Karpas-422 (cell line): Measurements from ENCODE around the gene POU5F2. TPM values are rescaled to one million over a fixed set of nuclear protein-coding genes. Genes with fewer than 3 reads are reported as not detected.

Source experiments
- DNase-seq: peaks from one replicate; pipeline ENCODE4 v3.0.0-alpha.2; 2015
- H2AFZ ChIP-seq: fragments of 200-600 bp; sonication (generic); 2 replicates; pipeline ENCODE4 v1.6.1; 2014; ENCODE audit warnings: antibody characterized with exemption, low read length, mixed read lengths
- H3K27ac ChIP-seq: fragments of 200-600 bp; sonication (generic); 2 replicates; pipeline ENCODE4 v1.5.1; 2014; ENCODE audit warnings: mild to moderate bottlenecking, low read length, moderate library complexity
- H3K27me3 ChIP-seq: fragments of 200-600 bp; sonication (generic); 2 replicates; pipeline ENCODE4 v1.6.1; 2014; ENCODE audit warnings: low read length, mixed read lengths
- H3K36me3 ChIP-seq: fragments of 200-600 bp; sonication (generic); 2 replicates; pipeline ENCODE4 v1.6.1; 2014; ENCODE audit warnings: low read length, mixed read lengths; ENCODE audit not compliant: insufficient read depth
- H3K4me1 ChIP-seq: fragments of 200-600 bp; sonication (generic); 2 replicates; pipeline ENCODE4 v1.6.1; 2014; ENCODE audit warnings: mild to moderate bottlenecking, low read length, mixed read lengths
- H3K4me2 ChIP-seq: fragments of 200-600 bp; sonication (generic); 2 replicates; pipeline ENCODE4 v1.6.1; 2014; ENCODE audit warnings: low read length, low read depth, mild to moderate bottlenecking; ENCODE audit not compliant: poor library complexity, severe bottlenecking
- H3K4me3 ChIP-seq: fragments of 200-600 bp; sonication (generic); 2 replicates; pipeline ENCODE4 v1.5.1; 2014; ENCODE audit warnings: mild to moderate bottlenecking, antibody characterized with exemption, low read length, mixed read lengths
- H3K79me2 ChIP-seq: fragments of 200-600 bp; sonication (generic); 2 replicates; pipeline ENCODE4 v1.6.1; 2014; ENCODE audit warnings: mild to moderate bottlenecking, low read length, mixed read lengths
- H3K9ac ChIP-seq: fragments of 200-600 bp; sonication (generic); 2 replicates; pipeline ENCODE4 v1.6.0; 2014; ENCODE audit warnings: low read length
- H3K9me2 ChIP-seq: fragments of 200-600 bp; sonication (generic), shearing (Covaris generic); replicated peaks from 2 replicates; pipeline ENCODE4 v1.6.0; 2014; ENCODE audit warnings: mild to moderate bottlenecking, low read length, moderate library complexity; ENCODE audit not compliant: insufficient read depth
- H3K9me3 ChIP-seq: fragments of 300-700, 200-600 bp; sonication (generic); 2 replicates; pipeline ENCODE4 v1.6.1; 2014; ENCODE audit warnings: low read length, mixed read lengths
- H4K20me1 ChIP-seq: fragments of 200-600 bp; sonication (generic); 2 replicates; pipeline ENCODE4 v1.6.1; 2014; ENCODE audit warnings: mild to moderate bottlenecking, antibody characterized with exemption, low read length, low read depth; ENCODE audit not compliant: insufficient read depth
- total RNA-seq: library from RNA; depleted of rRNA; stranded (reverse); fragments of >200 nt; shearing (Covaris generic); gene quantifications from 2 replicates; pipeline ENCODE4 v1.2.3, GENCODE V29; 2014; ENCODE audit warnings: low replicate concordance; rRNA removed

POU5F2 gene, protein sequence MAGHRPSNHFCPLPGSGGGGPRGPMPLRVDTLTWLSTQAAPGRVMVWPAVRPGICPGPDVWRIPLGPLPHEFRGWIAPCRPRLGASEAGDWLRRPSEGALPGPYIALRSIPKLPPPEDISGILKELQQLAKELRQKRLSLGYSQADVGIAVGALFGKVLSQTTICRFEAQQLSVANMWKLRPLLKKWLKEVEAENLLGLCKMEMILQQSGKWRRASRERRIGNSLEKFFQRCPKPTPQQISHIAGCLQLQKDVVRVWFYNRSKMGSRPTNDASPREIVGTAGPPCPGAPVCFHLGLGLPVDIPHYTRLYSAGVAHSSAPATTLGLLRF
- 0.94 and 3.3 TPM in 2 replicates for total RNA-seq

DNA sequence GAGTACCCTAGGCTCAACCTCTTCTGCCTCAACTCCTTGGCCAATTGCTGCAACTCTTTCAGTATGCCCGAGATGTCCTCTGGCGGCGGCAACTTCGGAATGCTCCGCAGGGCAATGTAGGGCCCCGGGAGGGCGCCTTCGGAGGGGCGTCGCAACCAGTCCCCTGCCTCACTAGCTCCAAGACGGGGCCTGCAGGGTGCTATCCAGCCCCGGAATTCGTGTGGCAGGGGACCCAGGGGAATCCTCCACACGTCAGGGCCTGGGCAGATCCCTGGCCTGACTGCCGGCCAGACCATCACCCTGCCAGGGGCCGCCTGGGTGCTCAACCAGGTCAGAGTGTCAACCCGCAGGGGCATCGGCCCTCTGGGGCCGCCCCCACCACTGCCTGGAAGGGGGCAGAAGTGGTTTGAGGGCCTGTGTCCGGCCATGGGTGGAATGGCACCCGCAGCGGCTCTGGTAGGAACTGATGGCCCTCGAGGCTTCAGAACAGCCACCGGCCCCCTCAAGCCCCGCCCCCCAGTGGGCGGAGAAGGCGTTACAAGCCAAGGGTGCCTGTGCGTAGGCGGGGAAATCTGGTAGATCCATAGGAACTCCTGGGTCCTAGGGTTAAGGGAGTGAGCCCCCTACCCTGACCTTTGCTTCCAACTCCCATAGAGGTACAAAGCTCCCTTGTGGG is at the start of gene POU5F2:
Gene POU5F2 (minus strand): TSS at position 465 of the 676 bp plus-strand sequence. CDS start 37 bp downstream, at position 428.
- Histone ChIP-seq H3K4me1 (no peaks in the 10 kb centered on the region), H3K79me2 (no peaks in the 10 kb centered on the region), H3K27ac (no peak within 1 kb of the TSS), H3K9ac (no peak within 1 kb of the TSS), H3K4me2 (no peak within 1 kb of the TSS), H3K27me3 (no peaks in the 10 kb centered on the region), H3K4me3 (no peak within 1 kb of the TSS), H3K36me3 (no peaks in the 10 kb centered on the region), H4K20me1 (no peaks in the 10 kb centered on the region), H3K9me3 (0 out of 2 replicates have a peak, but pooled peaks cover 3% of the 10 kb centered on the region), H2AFZ (no peak within 1 kb of the TSS), H3K9me2 (no peaks in the 10 kb centered on the region)
- no peak for DNase-seq

DNA sequence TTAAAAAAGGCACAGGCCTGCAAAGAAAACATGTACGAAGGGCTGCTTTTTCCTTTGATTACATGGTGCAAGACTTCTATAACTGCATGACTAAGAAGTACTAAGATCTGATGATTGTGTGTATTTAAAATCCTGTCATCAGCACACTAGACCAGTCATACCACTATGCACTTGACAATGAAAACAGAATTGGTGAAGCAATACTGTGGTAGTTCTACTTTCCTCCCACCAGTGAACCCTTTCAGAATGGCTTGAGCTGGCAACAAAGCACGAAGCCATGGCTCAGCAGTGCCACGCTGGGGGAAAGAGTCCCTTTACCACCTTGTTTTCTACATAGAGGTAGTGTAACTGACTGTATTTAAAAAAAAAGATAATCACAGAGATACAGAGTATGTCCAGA is 49.0 kb upstream of the POU5F2 start:
- H3K9ac ChIP-seq, result no peak overlapping the region
- H3K36me3 ChIP-seq, result no peaks in the 10 kb centered on the region
- no peak overlapping the region for H3K4me3 ChIP-seq
- no peak overlapping the region for H2AFZ ChIP-seq
- H3K9me3 ChIP-seq, result no peaks in the 10 kb centered on the region
- DNase-seq, result no peak
- H3K27me3 ChIP-seq, result no peaks in the 10 kb centered on the region
- no peaks in the 10 kb centered on the region for H4K20me1 ChIP-seq
- H3K4me1 ChIP-seq, result no peaks in the 10 kb centered on the region; the same call in 1 of the 2 replicates
- H3K9me2 ChIP-seq, result no peaks in the 10 kb centered on the region
- no peak overlapping the region for H3K27ac ChIP-seq
- H3K79me2 ChIP-seq, result no peaks in the 10 kb centered on the region
- H3K4me2 ChIP-seq, result no peak overlapping the region

DNA sequence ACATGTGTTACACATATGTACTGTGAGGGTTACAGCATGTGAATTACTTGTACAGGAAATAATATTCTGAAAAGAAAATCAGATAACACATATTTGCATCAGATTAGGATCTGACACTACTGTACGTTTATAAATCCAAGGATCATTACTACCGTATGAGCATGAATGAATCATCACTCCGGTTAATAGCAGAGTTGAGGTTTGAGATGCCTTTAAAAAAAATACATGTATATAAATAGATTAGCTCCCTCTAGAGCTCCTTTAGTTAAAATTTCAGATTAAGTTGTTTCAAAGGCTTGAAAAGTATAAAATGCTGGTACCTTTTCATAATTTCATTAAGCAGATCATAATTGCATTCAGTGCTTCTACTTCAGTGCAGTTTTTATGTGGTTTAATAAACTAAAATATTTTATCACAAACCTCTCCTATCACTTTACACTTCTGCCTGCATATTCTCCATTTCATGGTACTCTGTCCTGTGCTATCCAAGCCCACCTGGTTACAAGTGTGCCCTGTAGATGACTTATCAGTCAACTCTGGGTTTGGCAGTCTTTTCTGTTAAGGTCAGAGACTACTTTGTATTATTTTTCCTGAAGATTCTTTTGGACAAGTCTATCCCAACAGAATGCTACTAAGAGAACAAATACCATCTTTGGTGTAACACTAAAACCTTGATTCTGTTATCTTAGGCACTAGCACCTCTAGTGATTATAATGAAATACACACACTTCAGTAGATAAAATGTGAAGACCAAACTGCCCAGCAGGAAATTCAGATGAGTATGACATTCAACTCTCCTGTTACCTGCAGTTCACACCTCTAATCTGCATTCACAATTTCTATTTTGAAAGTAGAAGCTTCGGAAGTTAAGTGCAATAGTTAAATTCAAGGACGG is 48.0 kb upstream of the POU5F2 start:
- H3K4me1 ChIP-seq, result no peaks in the 10 kb centered on the region
- H3K79me2 ChIP-seq, result no peaks in the 10 kb centered on the region
- H2AFZ ChIP-seq, result no peak overlapping the region
- no peaks in the 10 kb centered on the region for H3K36me3 ChIP-seq
- H3K27me3 ChIP-seq, result no peaks in the 10 kb centered on the region
- no peak overlapping the region for H3K4me2 ChIP-seq
- no peak overlapping the region for H3K27ac ChIP-seq
- no peaks in the 10 kb centered on the region for H4K20me1 ChIP-seq
- H3K9ac ChIP-seq, result no peak overlapping the region
- DNase-seq, result no peak
- H3K9me3 ChIP-seq, result no peaks in the 10 kb centered on the region
- no peaks in the 10 kb centered on the region for H3K9me2 ChIP-seq
- H3K4me3 ChIP-seq, result no peak overlapping the region

DNA sequence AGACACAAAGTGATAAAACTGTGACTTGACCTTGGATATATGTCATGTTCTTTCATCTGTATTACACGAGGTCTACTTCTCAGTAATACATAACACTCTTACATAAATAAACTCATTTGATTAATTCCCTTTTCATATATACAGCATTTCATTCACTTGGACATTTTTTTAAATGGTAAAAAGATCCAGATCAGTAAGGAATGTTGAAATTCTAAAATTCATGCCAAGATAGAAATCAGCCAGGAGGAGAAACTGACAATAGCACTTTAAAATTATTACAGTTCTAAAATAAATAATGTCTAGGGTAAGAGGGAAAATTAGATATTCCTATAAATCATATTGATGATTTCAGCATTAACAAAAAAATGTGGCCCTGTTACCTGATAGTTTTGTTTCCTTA is 46.2 kb upstream of the POU5F2 start:
- H3K79me2 ChIP-seq, result no peaks in the 10 kb centered on the region
- no peak overlapping the region for H3K4me3 ChIP-seq
- H3K36me3 ChIP-seq, result no peaks in the 10 kb centered on the region
- H3K4me1 ChIP-seq, result no peaks in the 10 kb centered on the region
- H3K9me3 ChIP-seq, result no peaks in the 10 kb centered on the region
- no peak for DNase-seq
- H3K4me2 ChIP-seq, result no peak overlapping the region
- H3K9ac ChIP-seq, result no peak overlapping the region
- no peak overlapping the region for H2AFZ ChIP-seq
- H3K27ac ChIP-seq, result no peak overlapping the region
- no peaks in the 10 kb centered on the region for H3K9me2 ChIP-seq
- H4K20me1 ChIP-seq, result no peaks in the 10 kb centered on the region
- no peaks in the 10 kb centered on the region for H3K27me3 ChIP-seq

DNA sequence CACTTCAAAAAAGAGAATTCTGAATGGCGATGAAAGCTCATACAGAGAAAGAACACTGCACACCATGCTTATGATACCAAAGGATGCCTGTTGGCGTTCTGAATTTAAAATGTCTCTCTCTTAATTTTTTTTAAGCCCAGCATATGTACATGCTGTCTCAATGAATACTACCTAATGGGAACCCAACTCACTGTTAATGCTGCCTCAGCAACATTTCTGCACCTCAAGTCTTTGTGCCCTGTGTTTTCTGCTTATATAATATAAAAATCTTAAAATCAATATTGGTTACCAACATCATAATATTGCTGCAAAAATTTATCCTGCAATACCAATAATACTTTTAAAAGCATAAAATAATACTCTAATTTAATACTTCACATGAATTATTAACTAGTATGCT is 44.1 kb upstream of the POU5F2 start:
- DNase-seq, result no peak
- H2AFZ ChIP-seq, result no peak overlapping the region

DNA sequence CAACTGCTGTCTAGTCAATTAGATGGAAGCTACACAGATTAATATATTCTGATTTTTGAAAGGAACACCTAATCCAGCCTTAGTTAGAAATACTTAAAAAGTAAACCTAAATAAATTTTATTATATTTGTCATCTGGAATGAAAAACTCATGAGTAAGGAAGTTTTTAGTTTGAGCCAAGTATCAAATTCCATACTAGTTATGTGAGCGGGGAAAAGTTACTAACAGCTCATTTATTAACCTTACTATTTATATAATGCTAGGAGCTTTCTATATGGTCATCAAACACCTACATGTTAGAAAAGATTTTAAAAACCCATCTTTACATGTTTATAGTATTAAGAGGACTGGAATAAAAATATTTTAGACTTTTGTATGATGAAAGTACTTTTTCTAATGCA is 41.6 kb upstream of the POU5F2 start:
- H3K27ac ChIP-seq, result no peak overlapping the region
- no peaks in the 10 kb centered on the region for H4K20me1 ChIP-seq
- no peaks in the 10 kb centered on the region for H3K4me1 ChIP-seq
- no peaks in the 10 kb centered on the region for H3K9me2 ChIP-seq
- no peaks in the 10 kb centered on the region for H3K36me3 ChIP-seq
- DNase-seq, result no peak
- H3K9me3 ChIP-seq, result no peaks in the 10 kb centered on the region
- H3K9ac ChIP-seq, result no peak overlapping the region
- no peaks in the 10 kb centered on the region for H3K79me2 ChIP-seq
- no peaks in the 10 kb centered on the region for H3K27me3 ChIP-seq
- H2AFZ ChIP-seq, result no peak overlapping the region
- H3K4me2 ChIP-seq, result no peak overlapping the region
- no peak overlapping the region for H3K4me3 ChIP-seq

More for the DNA sequence above, 44.1 kb upstream of the POU5F2 start:
- Histone ChIP-seq H3K4me1 (no peaks in the 10 kb centered on the region), H3K27me3 (no peaks in the 10 kb centered on the region), H4K20me1 (no peaks in the 10 kb centered on the region), H3K4me2 (no peak overlapping the region), H3K9me2 (no peaks in the 10 kb centered on the region), H3K27ac (no peak overlapping the region), H3K9ac (no peak overlapping the region), H3K36me3 (no peaks in the 10 kb centered on the region), H3K9me3 (no peaks in the 10 kb centered on the region), H3K79me2 (no peaks in the 10 kb centered on the region), H3K4me3 (no peak overlapping the region)

DNA sequence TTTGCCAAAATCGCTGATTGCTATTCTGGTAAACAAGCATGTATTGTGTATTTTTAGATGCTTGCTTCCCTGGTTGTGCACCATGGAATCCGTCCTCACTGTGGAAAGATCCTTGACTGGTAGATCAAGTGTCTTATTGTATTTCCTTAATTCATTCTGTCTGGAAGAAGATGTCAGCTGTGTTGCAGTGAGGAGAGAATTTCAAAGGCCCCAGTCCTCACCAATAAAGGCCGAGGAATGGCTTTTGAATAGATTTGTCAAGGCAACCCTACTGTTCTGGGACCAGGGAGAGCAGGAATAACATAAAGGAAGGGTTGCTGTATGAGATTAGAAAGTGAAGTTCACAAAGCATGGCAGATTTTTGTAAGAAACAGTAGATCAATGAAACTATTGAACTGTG is 36.2 kb upstream of the POU5F2 start:
- H3K79me2 ChIP-seq, result no peaks in the 10 kb centered on the region
- no peak overlapping the region for H2AFZ ChIP-seq
- H3K4me1 ChIP-seq, result no peaks in the 10 kb centered on the region
- no peak overlapping the region for H3K4me3 ChIP-seq
- H4K20me1 ChIP-seq, result no peaks in the 10 kb centered on the region
- H3K36me3 ChIP-seq, result no peaks in the 10 kb centered on the region
- no peak overlapping the region for H3K27ac ChIP-seq
- no peaks in the 10 kb centered on the region for H3K9me2 ChIP-seq
- no peaks in the 10 kb centered on the region for H3K9me3 ChIP-seq
- no peak overlapping the region for H3K4me2 ChIP-seq
- DNase-seq, result no peak
- no peaks in the 10 kb centered on the region for H3K27me3 ChIP-seq
- H3K9ac ChIP-seq, result no peak overlapping the region

DNA sequence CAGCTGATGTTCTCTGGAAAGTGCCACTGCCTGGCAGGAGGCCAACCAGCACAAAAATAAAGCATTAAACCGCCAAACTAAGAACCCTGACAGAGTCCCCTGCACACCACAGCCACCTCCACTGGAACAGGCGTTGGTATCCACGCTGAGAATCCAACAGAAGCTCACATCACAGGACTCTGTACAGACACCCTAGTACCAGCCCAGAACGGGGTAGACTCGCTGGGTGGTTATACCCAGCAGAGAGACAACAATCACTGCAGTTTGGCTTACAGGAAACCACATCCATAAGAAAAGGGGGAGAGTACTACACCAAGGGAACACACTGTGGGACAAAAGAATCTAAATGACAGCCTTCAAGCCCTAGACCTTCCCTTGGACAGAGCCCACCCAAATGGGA is 15.0 kb upstream of the POU5F2 start:
- no peak overlapping the region for H3K9ac ChIP-seq
- no peaks in the 10 kb centered on the region for H3K27me3 ChIP-seq
- no peaks in the 10 kb centered on the region for H3K79me2 ChIP-seq

More for the DNA sequence above, 15.0 kb upstream of the POU5F2 start:
- H3K27ac ChIP-seq, result no peak overlapping the region
- no peaks in the 10 kb centered on the region for H3K4me1 ChIP-seq
- H4K20me1 ChIP-seq, result no peaks in the 10 kb centered on the region
- H3K9me2 ChIP-seq, result no peaks in the 10 kb centered on the region
- H3K9me3 ChIP-seq, result no peaks in the 10 kb centered on the region
- no peaks in the 10 kb centered on the region for H3K36me3 ChIP-seq
- no peak for DNase-seq
- H3K4me3 ChIP-seq, result no peak overlapping the region
- no peak overlapping the region for H3K4me2 ChIP-seq
- no peak overlapping the region for H2AFZ ChIP-seq
